K562 (cell line): ENCODE measurements around the gene CTU1. TPM values are rescaled to one million over a fixed set of nuclear protein-coding genes. Genes with fewer than 3 reads are reported as not detected.
A peak's percentile ranks its signal among the peaks of the same experiment; 100 is the strongest.

Experiments
- ERF ChIP-seq: fragments of 450-650 bp; formaldehyde crosslinking; IDR thresholded peaks from 2 replicates; pipeline ENCODE4 v1.4.0; 2020; ENCODE audit warnings: mild to moderate bottlenecking, mixed read lengths
- ETV5 ChIP-seq: sonication (generic); formaldehyde crosslinking; IDR thresholded peaks from 2 replicates; pipeline ENCODE4 v1.4.0; 2020; ENCODE audit warnings: low read depth, mild to moderate bottlenecking, missing genetic modification reagents
- HDAC8 ChIP-seq: fragments of 450-650 bp; IDR thresholded peaks from 2 replicates; pipeline ENCODE4 v1.6.1; 2016; ENCODE audit warnings: mild to moderate bottlenecking, missing genetic modification characterization, moderate library complexity, missing compliant biosample characterization
- JUN ChIP-seq, 2 experiments: sonication (generic) in 1 of 2; formaldehyde crosslinking in 1 of 2; IDR thresholded peaks; 2 replicates each; pipeline versions ENCODE4 v1.6.1 to v1.8.0; 2012 to 2022; ENCODE audit warnings: borderline replicate concordance in 2 of 2, mild to moderate bottlenecking in 2 of 2, improper control_type of control experiment in 1 of 2, low read depth in 1 of 2, low read length in 1 of 2, missing genetic modification reagents in 1 of 2
- KAT7 ChIP-seq: sonication (generic); formaldehyde crosslinking; IDR thresholded peaks from 2 replicates; pipeline ENCODE4 v1.8.0; 2022; ENCODE audit warnings: missing genetic modification reagents, mild to moderate bottlenecking, borderline replicate concordance
- PML ChIP-seq: IDR thresholded peaks from 2 replicates; pipeline ENCODE4 v1.6.1; 2012; ENCODE audit warnings: low read length, inconsistent platforms
- POLR2G ChIP-seq: fragments of 200-400 bp; formaldehyde crosslinking; IDR thresholded peaks from 2 replicates; pipeline ENCODE4 v1.6.1; 2017; ENCODE audit warnings: low read depth, mild to moderate bottlenecking, antibody characterized with exemption, low read length, moderate library complexity
- polyA plus RNA-seq, 8 experiments: library from polyadenylated mRNA; depleted of rRNA in 4 of 8; stranded (reverse) in 5 of 8; unstranded in 3 of 8; fragments of >200 nt; fragmentation: Nextera tagmentation in 2 of 8; fragmentation: Illumina TruSeq in 1 of 8; extraction: Ambion mirVana in 2 of 8; extraction: Trizol in 1 of 8; gene quantifications; 2 replicates each; pipeline versions ENCODE4 v1.2.1 to v1.2.3, GENCODE V29; 2011 to 2014; ENCODE audit warnings: inconsistent platforms in 1 of 8, missing spikeins in 1 of 8
- total RNA-seq, 7 experiments: library from RNA; depleted of rRNA in 6 of 7; stranded (reverse); fragments of >200 nt in 6 of 7; fragmentation: Illumina TruSeq in 2 of 7; extraction: Trizol in 2 of 7; gene quantifications; 2 replicates each; pipeline versions ENCODE4 v1.2.1 to v1.2.3, GENCODE V29; 2011 to 2021; ENCODE audit warnings: low replicate concordance in 1 of 7
- TF ChIP-seq, protein P1 (sequence below): IDR thresholded peaks from 2 replicates; pipeline ENCODE4 v1.6.1; 2016; ENCODE audit warnings: missing genetic modification characterization, missing compliant biosample characterization
- TF ChIP-seq, protein P2 (sequence below): sonication (generic); formaldehyde crosslinking; IDR thresholded peaks from 2 replicates; pipeline ENCODE4 v1.8.0; 2023; ENCODE audit warnings: missing genetic modification reagents, mild to moderate bottlenecking, borderline replicate concordance
- TF ChIP-seq, protein P3 (sequence below): sonication (generic); formaldehyde crosslinking; IDR thresholded peaks from 2 replicates; pipeline ENCODE4 v1.8.1; 2023; ENCODE audit warnings: mild to moderate bottlenecking, missing genetic modification reagents

CTU1 gene
- total and polyA plus RNA-seq, 9 of the 15 experiments (the other 6 are each of a cell fraction or from before 2014, with no cell fraction given) = 0.03 to 18.4 (median 2.3) TPM; not detected in 1

DNA sequence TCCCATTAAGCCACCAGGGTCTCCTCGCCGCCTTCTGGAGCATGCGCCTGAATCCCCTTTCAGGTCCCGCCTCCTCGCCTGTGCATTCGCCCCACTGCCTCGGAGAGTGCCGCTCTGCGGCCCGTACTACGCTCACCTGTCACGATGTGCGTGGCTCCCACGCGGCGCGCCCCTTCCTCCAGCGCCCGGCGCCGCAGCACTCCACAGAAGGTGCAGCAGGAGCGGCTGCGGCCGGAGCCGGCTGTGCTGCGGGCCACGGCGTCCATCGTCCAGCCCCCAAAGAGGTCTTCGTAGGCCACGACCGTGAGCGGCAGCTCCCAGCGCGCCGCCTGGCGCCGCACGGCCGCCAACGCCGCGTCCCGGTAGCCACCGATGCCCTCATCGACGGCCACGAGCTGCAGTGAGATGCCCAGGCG is 4.3 kb downstream of the CTU1 start (continued):
- TF ChIP-seq ERF (no peak), HDAC8 (tag) (no peak), ETV5 (no peak), KAT7 (CRISPR knock-in tag) (no peak), POLR2G (peak; percentile 35), PML (no peak), JUN (IDR thresholded peaks at IDR 0.05; ENCODE audit: borderline replicate concordance, low read depth, low read length) (no peak), JUN (CRISPR knock-in tag; IDR thresholded peaks at IDR 0.05; ENCODE audit: borderline replicate concordance) (no peak)
- TF ChIP-seq, protein P1, sequence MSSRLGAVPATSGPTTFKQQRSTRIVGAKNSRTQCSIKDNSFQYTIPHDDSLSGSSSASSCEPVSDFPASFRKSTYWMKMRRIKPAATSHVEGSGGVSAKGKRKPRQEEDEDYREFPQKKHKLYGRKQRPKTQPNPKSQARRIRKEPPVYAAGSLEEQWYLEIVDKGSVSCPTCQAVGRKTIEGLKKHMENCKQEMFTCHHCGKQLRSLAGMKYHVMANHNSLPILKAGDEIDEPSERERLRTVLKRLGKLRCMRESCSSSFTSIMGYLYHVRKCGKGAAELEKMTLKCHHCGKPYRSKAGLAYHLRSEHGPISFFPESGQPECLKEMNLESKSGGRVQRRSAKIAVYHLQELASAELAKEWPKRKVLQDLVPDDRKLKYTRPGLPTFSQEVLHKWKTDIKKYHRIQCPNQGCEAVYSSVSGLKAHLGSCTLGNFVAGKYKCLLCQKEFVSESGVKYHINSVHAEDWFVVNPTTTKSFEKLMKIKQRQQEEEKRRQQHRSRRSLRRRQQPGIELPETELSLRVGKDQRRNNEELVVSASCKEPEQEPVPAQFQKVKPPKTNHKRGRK = no peak
- TF ChIP-seq, protein P2, sequence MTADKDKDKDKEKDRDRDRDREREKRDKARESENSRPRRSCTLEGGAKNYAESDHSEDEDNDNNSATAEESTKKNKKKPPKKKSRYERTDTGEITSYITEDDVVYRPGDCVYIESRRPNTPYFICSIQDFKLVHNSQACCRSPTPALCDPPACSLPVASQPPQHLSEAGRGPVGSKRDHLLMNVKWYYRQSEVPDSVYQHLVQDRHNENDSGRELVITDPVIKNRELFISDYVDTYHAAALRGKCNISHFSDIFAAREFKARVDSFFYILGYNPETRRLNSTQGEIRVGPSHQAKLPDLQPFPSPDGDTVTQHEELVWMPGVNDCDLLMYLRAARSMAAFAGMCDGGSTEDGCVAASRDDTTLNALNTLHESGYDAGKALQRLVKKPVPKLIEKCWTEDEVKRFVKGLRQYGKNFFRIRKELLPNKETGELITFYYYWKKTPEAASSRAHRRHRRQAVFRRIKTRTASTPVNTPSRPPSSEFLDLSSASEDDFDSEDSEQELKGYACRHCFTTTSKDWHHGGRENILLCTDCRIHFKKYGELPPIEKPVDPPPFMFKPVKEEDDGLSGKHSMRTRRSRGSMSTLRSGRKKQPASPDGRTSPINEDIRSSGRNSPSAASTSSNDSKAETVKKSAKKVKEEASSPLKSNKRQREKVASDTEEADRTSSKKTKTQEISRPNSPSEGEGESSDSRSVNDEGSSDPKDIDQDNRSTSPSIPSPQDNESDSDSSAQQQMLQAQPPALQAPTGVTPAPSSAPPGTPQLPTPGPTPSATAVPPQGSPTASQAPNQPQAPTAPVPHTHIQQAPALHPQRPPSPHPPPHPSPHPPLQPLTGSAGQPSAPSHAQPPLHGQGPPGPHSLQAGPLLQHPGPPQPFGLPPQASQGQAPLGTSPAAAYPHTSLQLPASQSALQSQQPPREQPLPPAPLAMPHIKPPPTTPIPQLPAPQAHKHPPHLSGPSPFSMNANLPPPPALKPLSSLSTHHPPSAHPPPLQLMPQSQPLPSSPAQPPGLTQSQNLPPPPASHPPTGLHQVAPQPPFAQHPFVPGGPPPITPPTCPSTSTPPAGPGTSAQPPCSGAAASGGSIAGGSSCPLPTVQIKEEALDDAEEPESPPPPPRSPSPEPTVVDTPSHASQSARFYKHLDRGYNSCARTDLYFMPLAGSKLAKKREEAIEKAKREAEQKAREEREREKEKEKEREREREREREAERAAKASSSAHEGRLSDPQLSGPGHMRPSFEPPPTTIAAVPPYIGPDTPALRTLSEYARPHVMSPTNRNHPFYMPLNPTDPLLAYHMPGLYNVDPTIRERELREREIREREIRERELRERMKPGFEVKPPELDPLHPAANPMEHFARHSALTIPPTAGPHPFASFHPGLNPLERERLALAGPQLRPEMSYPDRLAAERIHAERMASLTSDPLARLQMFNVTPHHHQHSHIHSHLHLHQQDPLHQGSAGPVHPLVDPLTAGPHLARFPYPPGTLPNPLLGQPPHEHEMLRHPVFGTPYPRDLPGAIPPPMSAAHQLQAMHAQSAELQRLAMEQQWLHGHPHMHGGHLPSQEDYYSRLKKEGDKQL = no peak
- TF ChIP-seq, protein P3, sequence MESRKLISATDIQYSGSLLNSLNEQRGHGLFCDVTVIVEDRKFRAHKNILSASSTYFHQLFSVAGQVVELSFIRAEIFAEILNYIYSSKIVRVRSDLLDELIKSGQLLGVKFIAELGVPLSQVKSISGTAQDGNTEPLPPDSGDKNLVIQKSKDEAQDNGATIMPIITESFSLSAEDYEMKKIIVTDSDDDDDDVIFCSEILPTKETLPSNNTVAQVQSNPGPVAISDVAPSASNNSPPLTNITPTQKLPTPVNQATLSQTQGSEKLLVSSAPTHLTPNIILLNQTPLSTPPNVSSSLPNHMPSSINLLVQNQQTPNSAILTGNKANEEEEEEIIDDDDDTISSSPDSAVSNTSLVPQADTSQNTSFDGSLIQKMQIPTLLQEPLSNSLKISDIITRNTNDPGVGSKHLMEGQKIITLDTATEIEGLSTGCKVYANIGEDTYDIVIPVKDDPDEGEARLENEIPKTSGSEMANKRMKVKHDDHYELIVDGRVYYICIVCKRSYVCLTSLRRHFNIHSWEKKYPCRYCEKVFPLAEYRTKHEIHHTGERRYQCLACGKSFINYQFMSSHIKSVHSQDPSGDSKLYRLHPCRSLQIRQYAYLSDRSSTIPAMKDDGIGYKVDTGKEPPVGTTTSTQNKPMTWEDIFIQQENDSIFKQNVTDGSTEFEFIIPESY = peak; percentile 7; the same call in 1 of the 2 replicates
